ENCODE data around the gene STK10.

Gene STK10

DNA sequence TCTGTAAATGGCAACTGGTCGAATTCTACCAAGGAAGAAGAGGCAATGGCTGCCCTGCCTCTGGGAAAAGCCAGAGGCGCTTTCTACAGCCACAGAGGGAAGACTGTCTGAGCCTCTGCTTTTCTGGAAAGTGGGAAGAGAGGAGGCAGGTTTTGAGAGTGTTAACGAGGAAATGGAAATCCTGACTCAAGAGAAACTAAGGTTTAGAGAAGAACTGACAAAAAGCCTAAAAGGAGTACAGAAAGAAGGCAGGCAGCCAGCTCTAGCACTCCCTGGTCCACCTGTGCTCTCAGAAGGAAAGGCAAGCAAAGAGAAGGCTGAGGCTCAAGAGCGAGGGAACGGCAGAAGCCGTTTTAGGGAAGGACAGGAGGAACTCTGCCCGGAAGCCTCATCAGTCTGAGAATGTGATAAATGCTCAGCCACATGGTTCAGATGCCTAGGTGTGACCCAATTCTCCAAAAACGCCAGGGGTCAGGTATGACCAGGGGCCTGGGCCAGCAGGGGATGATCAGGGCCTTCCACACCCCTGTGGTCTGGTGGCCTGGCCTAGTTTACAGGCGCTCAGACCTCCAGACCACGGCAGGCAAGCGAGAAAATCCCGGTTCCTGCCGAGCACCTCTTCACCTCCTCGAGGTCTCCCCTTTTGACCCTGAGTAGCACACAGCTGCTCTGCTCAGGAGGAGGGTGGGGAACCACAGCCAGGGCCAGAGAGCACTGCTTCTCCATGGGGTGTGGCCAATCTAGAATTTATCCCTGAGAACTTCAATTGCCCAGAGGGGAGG, 101.6 kb downstream of the STK10 start:
- no peak for DNase-seq

DNA sequence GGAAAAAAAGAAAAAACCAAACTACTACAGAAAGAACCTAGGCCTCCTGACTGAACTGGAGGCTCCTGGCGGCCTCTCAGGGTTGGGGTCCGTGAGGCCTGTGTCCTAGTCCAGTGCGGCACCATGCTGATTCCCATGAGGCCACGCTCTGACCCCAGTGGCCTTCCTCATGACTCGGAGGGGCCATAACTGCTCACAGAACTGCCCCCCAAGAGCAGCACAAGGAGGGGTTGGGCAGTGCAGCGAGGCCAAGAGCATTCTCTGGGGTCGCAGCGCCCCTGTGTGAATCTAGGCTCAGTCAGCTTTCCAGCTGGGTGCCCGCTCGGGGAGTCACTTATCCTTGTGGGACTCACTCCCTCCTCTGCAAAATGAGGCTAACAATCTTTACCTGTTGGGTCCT, 102.3 kb downstream of the STK10 start:
- DNase-seq, result no peak

DNA sequence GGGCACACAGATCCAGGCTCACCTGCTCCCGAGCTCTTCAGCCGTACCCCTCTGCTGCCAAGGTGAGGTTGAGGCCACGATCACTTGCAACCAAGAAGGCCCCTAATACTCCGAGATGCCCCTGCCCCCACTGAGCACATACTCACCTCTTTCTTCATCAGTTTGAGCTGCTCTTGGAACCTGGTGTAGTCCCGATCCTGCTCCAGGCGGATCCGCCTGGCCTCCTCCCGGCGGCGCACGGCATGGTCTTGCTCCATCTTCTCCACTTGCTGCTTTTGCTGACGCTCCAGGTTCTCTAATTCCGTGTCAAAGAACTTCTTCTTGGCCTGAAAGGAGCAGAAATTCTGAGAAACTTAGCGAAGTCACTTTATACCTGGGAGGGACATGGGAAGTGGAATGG, 105.8 kb downstream of the STK10 start:
- DNase-seq, result no peak

DNA sequence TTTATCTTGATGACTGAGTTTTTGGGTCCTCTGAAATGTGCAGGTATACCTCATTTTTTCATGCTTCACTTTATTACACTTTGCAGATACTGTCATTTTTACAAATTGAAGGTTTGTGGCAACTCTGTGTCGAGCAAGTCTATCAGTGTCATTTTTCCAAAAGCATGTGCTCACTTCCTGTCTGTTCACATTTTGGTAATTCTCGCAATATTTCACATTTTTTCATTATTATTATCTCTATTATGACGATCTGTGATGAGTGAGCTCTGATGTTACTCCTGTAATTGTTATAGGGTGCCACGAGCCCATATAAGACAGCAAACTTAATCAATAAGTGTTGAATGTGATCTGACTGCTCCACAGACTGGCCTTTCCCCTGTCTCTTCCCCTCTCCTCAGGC, 108.1 kb downstream of the STK10 start:
- no peak for DNase-seq

DNA sequence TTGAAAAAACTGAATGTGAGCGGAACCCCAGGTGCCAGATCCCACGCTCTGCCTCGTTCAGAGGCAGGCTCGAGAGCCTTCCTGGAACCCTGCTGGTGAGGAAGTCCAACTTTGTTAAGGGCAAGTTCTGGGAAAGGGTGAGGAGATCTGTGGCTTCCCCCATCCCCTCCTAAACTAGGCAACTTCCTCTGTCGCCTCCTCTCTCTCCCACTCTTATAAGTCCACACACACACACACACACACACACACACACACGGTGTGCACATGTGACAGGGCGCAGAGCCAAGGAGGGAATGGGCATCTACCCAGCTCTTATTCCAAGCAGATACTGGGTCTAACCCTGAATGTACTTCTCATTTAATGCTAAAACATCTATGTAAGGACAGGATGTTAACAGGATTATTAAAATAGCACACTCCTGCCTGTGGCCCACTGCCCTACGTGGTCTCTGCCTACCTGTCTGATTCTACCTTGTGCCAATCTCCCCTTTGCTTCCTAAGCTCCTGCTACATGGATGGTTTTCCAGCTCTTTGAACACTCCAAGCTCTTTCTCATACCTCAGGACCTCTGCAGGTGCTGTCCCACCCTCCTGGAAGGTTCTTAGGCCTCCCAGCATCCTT, 109.2 kb downstream of the STK10 start:
- DNase-seq, result no peak

DNA sequence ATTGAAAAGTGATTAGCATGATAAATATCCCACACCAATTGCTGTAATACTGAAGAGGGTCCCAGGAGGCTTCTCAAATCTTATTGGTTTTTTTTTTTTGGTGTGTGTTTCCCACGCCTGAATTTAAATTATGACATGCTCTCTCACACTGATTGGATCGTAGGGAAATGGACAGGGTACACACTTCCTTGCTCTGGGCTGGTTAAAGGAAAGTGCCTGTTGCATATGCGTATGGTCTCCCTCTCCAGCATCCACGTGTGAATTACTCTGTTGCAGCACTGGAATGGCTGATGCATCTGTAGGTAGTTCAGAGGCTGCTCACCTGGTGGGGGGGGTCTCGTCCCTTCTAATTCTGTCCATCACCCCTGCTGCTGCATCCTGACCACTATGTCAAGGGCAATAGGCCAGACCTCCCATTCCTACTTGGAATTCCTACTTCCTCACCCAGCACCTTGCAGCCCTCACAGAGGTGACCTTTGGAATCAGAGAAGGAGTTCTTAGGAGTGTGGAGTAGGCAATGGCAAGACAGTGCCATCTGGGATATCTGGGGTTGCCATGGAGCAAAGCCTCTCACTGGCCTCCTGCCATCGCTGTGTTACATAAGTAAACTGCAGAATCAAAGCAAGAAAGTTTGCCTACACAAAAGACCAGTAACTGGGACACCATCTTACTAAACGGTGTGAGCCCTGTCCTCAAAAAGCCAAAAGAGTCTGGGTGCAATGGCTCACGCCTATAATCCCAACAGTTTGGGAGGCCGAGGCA, 110.2 kb downstream of the STK10 start:
- DNase-seq, result no peak

DNA sequence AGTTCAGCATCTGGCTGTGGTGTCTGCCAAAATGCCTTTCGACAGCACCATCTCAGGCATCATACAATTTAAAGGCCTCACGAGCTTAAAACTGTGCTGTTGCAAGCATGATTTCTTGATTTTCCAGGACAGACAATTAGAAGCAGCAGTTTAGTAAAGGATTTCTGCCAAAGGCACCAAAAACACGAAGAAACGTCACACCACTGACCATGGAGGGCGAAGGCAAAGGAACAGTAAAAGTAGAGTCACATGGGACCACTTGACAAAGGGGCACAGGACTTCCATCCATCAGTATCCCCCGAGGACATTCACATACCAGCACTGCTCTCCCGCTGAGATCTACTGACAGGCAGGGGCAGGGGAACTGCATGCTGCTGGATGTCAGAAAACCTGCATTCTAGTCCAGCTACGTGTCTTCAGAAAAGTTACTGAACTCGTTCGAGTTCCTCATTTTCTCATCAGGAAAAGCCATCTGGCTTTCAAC, 111.2 kb downstream of the STK10 start:
- DNase-seq, result no peak

DNA sequence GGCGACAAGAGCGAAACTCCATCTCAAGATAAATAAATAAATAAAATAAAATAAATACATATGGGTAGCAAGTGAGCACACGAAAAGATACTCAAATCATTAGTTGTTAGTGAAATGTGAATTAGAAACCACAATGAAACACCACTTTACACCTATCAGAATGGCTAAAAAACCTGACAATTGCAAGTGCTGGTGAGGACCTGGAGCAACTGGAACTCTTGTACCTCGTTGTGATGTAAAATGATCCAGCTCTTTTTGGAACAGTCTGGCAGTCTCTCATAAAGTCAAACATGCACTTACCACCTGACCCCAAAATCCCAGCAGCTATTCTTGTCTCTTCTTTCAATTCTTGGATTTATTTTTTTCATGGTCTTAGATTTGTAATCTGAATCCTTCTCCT, 112.4 kb downstream of the STK10 start:
- no peak for DNase-seq

DNA sequence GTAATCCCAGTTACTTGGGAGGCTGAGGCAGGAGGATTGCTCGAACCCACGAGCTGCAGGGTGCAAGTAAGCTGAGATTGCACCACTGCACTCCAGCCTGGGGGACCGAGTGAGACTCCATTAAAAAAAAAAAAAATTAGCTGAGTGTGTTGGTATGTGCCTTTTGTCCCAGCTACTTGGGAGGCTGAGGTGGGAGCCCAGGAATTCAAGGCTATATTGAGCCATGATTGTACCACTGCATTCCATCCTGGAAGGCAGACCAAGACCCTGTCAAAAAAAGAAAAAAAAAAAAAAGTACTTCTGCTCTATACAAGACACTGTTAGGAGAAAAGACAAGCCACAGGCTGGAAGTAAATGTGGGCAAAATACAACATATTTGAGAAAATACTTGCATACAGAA, 113.1 kb downstream of the STK10 start:
- DNase-seq, result no peak

DNA sequence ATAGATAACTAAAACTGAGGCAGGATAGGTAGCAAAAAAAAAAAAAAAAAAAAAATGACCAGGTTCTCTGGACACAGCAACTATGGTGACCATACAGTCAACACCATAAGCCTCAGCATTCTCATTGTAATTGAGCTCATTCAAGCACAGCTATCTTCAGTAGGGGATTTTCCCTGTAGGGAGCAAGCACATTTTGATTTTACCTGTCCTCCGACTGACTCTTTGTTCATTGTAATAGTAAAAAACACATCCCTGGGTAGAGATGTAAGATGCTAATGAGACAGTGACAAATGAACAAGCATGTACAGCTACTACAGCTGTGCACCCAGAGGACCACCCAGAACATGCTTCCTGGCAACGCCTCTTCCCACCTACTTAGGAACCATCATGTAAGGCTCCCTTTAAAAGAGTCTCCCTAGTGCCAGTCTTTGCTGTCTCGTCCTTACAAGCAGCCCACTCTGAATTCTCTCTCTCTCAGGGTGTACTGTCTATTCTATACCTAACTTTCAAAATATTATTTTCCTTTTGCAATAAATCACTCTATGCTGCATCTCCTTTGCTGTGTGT, 116.6 kb downstream of the STK10 start:
- no peak for DNase-seq

DNA sequence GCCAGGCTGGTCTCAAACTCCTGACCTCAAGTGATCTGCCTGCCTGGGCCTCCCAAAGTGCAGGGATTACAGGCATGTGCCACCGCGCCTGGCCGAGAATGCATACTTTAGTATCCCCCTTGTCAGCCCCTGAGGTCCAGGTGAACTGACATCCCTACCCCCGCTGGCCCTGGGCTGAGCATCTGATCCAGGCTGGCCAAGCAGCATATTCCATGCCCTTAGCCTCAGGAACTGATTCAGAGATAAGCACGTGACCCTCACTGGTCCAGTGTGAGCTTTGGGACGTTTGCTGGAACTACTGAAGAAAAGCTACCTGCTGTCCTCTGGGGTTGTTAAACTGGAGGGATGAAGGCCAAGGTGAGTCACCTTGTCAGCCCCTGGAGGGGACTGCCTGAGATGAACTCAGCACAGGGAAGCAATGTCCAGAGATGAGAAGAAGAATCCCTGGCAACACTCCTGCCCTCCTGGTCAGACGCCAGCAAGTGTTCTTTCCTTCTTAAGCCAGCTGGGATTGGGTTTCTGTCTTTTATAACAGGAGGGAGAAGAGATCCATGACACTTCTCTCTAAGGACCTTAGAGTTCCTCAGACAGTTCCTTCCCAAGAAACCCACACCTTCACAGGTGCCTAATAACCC, 122.5 kb downstream of the STK10 start:
- no peak for DNase-seq

DNA sequence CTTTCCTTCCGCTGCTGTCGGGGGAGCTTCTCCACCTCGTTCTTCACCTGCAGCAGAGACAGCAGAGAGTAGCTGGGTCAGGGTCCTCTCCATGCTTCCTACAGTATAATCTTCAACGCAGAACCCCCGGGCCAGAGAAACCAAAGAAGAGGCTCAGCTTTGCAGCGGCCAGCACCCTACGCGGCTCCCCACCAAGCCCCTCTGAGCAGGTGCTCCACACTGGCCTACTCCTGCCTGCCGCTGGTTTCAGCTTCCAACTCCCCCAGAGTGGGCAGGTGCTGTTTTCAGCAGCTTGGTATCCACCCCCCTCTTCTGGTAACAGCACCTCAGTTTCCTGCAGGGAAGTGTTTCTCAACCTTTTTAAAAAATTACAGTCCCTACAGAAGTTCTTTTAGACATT, 123.3 kb downstream of the STK10 start:
- DNase-seq, result no peak

DNA sequence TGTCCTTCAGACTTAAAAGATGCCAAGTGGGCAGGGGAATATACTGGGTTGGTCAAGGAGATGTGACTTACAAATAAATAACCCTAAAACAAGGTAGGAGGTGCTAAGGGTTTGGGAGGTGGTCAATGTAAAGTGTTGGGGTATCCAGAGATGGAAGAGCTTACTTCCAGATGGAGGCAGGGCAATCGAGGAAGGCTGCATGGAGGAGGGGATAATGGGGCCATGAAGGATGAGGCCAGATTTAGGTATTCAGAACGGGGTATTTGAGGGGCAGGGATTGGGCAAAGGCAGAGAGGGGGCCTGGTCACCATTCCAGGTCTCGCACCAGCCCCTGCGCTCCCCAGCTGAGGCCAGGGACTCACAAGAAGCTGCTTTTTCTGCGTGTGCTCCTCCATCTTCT, 123.7 kb downstream of the STK10 start:
- no peak for DNase-seq

DNA sequence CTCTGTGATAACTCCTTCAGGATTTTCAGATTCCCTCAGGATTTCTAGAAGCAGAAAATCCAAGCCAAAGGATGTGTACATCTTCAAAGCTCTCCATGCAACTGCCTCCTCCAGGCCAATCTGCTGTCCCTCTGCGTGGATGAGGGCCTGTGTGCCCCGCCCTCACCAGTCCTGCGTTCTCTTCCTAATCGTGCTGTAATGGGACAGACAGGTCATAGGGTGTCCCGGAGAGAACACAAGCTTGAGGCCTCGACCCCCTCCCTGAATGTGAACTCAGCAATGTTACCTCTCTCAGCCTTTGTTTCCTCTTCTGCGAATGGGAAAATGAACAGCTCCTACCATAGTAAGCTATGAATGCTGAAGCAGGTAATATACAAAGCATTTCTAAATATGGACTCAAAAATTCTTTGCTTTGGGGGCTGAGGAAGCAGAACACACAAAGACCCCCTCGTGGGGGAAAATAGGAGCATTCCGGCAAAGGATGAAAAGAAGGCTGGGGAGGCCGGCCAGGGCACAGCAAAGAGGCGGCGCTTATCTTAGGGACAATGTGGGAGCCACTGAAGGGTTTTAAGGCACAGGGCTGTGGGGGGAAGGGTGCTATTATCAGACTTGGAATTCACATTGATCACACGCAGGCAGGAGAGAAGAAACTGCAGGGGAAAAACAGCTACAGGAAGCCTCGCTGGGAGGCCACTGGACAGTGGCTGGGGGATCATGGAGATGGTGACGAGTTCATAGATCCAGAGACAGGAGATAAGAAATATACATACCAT, 124.4 kb downstream of the STK10 start:
- no peak for DNase-seq

DNA sequence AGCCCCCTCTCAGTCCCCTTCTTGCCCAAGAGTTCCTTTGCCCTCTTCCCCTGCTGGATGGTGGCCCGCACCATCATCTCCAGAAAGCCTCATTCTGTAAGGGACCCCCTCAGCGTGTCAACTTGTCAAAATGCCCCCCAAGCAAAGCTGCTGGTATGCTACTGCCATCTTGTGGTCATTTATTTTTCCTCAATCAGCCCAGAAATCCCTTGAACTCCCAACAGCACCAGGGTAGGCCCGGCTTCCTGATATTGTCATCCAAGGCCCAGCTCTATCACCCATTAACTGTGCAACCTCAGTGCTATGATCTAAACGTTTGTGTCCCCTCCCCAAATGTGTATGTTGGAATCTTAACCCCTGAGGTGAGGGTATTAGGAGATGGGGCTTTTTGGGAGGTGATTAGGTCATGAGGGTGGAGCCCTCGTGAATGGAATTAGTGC, 128.3 kb downstream of the STK10 start:
- no peak for DNase-seq

DNA sequence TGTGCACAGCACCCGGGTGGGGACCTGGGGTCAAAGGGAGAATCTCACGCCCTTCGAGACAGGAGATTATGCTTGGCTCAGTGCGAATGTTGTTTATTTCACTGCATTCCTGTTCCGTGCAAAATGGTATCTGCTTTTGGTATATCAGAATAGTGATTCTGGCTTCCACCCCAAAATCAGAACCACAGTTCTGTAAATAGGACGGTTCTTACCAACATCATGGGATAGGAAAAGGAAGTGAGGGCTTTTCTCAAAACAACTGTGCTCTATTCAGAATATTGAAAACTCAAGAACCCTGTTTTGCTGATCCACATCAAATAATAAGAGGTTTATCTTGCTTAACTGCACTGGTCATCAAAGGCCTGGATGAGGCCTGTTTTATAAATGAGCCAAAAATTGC, 129.9 kb downstream of the STK10 start:
- no peak for DNase-seq

DNA sequence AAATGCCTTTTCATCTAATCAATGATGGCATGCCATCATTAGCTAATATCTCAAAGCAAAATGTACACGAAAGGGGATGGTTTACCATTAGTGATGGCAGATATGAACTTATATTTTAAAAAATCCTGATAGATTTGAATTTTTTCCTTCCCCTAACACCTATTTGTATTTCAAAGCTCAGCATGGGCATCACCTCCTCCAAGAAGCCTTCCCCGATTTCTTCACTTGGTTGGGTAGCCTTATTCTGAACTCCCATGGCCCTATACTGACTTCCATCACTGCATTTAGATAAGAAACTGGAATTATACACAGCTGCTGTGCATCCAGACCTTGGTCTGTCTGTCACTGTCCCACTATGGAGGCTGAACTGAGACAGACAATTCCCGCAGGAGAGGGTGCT, 132.0 kb downstream of the STK10 start:
- no peak for DNase-seq

DNA sequence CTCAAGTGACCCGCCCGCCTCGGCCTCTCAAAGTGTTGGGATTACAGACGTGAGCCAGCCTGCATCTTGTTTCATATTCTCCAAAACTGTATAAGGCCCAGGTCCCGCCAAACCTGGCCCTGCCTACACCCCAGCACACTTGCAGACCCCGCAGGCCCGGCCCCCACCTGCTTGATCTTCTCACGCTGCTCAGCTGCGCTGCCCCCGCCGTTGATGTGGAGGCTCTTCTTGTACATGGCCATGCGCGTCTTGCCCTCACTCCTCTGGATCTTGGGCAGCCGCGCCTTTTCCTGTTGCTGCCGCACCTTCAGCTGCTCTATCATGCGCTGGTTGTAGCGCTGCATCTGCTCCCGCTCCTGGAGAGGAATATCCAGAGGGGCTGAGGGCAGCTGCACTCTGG, 132.6 kb downstream of the STK10 start:
- no peak for DNase-seq

DNA sequence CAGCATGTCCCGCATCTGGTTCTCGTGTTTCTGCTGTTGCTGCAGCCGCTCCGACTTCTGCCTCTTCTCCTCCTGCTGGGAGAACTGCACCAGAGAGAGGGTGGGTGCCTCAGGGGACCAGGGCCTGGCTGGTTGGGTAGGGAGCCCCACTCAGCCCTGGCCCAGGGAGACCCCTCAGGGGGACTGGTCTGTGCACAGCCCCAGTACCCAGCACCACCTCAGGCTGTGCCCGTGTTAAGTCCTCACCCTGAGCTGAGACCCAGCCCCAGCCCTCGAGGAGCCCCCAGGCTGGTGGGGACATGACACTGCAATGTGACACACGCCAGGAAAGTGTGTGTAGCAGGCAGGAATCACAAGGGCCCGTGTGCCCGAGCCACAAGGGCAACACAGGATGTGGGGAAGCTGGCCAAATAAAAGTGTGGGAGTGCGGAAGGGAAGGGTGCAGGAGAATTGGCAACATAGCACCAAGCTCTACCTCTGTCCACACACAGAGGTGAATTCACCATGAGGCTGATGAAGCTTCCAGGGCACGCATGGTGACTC, 133.3 kb downstream of the STK10 start:
- DNase-seq, result no peak

DNA sequence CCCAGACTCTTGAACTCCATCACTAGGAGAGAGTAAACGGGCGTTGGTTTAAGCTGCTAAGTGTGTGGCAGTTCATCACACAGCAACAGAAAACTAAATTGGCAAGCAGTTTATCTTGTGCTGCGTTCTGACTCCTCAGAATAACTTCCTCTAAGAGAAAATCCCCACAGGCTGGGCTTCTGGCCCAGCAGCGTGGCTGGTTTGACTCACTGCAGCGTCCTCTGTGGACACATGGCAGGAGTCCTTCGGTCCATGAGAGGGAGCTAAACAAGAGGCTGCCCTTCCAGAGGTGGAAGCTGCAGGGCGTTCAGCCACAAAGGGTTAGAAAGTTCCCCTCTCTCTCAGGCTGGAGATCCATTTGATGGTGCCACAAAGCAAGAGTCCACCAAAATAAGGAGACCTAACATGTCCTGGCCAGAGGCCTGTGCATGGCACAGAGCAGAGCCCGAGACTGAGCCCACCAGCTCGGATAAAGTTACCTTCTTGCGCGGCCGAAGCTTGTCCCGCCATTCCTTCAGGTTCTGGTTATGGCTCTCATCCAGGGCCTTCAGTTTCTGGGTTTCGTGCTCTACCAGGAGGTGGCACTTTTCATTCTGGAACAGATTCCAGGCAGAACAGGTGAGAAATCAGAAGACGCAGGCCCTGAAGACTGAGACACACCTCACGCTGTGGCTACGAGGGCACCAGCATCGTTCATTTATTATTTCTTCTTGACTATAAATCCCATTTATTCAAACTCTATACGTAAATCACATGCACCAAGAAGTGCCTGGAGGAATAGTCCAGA, 135.4 kb downstream of the STK10 start:
- DNase-seq, result no peak
